Measurements from ENCODE around the gene PPIL4. TPM values are rescaled to one million over a fixed set of nuclear protein-coding genes. Genes with fewer than 3 reads are reported as not detected.

The PPIL4 gene
- total and polyA plus RNA-seq, 2 donors (not counting 3 experiments of a cell fraction or from before 2014, with no cell fraction given), result 2.2 to 27.8 TPM

- Histone ChIP-seq H3K4me3 (replicated peaks in 1 of 3; ENCODE audit: insufficient read depth in 1 of 3, low read depth in 1 of 3, low read length in 3 of 3) (peak overlapping the region in 1 of 3 experiments; percentile 6), H3K27ac (ENCODE audit: insufficient read depth, low read depth, low read length) (no peak overlapping the region), H3K27me3 (ENCODE audit: control insufficient read depth in 2 of 2, insufficient read depth in 2 of 2, low read length in 2 of 2) (no peaks in the 10 kb centered on the region), H4K20me1 (replicated peaks; ENCODE audit: control insufficient read depth, extremely low read depth, insufficient read depth, low read length) (no peaks in the 10 kb centered on the region), H3K4me2 (ENCODE audit: insufficient read depth, low read length) (no peak overlapping the region), H3K4me1 (ENCODE audit: control insufficient read depth, extremely low read depth, insufficient read depth, low read length) (peaks cover 3% of the 10 kb centered on the region), H2AFZ (ENCODE audit: low read depth, low read length) (peak overlapping the region; percentile 61), H3K9ac (replicated peaks; ENCODE audit: extremely low read depth, insufficient read depth, low read length) (no peak overlapping the region), H3K79me2 (ENCODE audit: control insufficient read depth, insufficient read depth, low read length) (no peaks in the 10 kb centered on the region), H3K36me3 (ENCODE audit: control insufficient read depth in 2 of 2, extremely low read depth in 1 of 2, insufficient read depth in 2 of 2, low read length in 2 of 2) (no peaks in the 10 kb centered on the region), H3K9me3 (replicated peaks; ENCODE audit: control insufficient read depth, insufficient read depth, low read length) (no peaks in the 10 kb centered on the region), H3K9me1 (replicated peaks; ENCODE audit: control insufficient read depth, extremely low read depth, insufficient read depth, low read length) (no peaks in the 10 kb centered on the region)
- dilution Hi-C loops (cut with MboI; ENCODE audit: extremely low pct_ligation_motif_present, low sequenced_read_pairs) (no loop called here), intact Hi-C loops (cut with micrococcal nuclease) (no loop called here)
- no peak for TF ChIP-seq CTCF (IDR thresholded peaks at IDR 0.05; ENCODE audit: extremely low read depth in 1 of 2, insufficient read depth in 1 of 2, low read depth in 1 of 2, low read length in 2 of 2)
- no peak for TF ChIP-seq POLR2AphosphoS5 (IDR thresholded peaks at IDR 0.05; ENCODE audit: insufficient read depth, low read depth, low read length)
- TF ChIP-seq POLR2A (IDR thresholded peaks at IDR 0.05; ENCODE audit: low read depth, low read length), result no peak
- no peak for TF ChIP-seq FOS (IDR thresholded peaks at IDR 0.05; ENCODE audit: borderline replicate concordance, insufficient read depth, low read length)
- TF ChIP-seq MAX (IDR thresholded peaks at IDR 0.05; ENCODE audit: insufficient read depth, insufficient read length), result no peak
- no peak for TF ChIP-seq JUN (IDR thresholded peaks at IDR 0.05; ENCODE audit: borderline replicate concordance, insufficient read depth, insufficient read length, low read depth)
- TF ChIP-seq MYC (IDR thresholded peaks at IDR 0.05; ENCODE audit: low read depth, low read length), result no peak
- TF ChIP-seq GATA2 (IDR thresholded peaks at IDR 0.05; ENCODE audit: insufficient read depth, insufficient read length, low read depth, low read length), result no peak
- TF ChIP-seq EZH2 (IDR thresholded peaks at IDR 0.05; ENCODE audit: borderline replicate concordance, low read depth, low read length, severe bottlenecking), result no peak
- CTCF ChIA-PET, result interaction anchor here (0.7 kb wide), 1 partner anchor 51 kb away, joined by 3 read pairs; no protein-coding TSS in a partner anchor
- POLR2A ChIA-PET, result no interaction called here
- FAIRE-seq (no peak), DNase-seq (ENCODE audit: low read depth, low spot score) (no peak)
- BruUV-seq (replicated peaks), result no TSS peak
Measured at GRCh38 chr6:149482545-149483333, 63.1 kb downstream of the PPIL4 start.
